Measurements from ENCODE around the gene AHCYL1. TPM values are rescaled to one million over a fixed set of nuclear protein-coding genes. Genes with fewer than 3 reads are reported as not detected.

The AHCYL1 gene
- total and polyA plus RNA-seq, 7 donors = 42.6 to 76.7 (median 58.2) TPM

- no peaks in the 10 kb centered on the region for H3K27me3 ChIP-seq
- intact Hi-C loops (cut with DNase I) = loop anchor here (2.0 to 10.0 kb wide), 2 partner anchors 50 to 1410 kb away; partner anchors contain the start of genes AHCYL1, ATP5PB and WDR77
- H3K4me1 ChIP-seq = peaks cover 0 to 31% (median 14%) of the 10 kb centered on the region in 4 donors
- H3K4me3 ChIP-seq = peak overlapping the region; percentile 89 to 98 (median 94)
- peak overlapping the region; percentile 92 to 95 (median 92) for H3K27ac ChIP-seq
- WGBS, 2 donors = 6 to 9% methylated on average over 16 of the region's 16 CpGs
- peaks cover 7 to 40% (median 21%) of the 10 kb centered on the region in 4 donors for H3K36me3 ChIP-seq
- H3K9me3 ChIP-seq = no peaks in the 10 kb centered on the region
- DNase-seq = no peak
- no peak for TF ChIP-seq CTCF (IDR thresholded peaks at IDR 0.05)
- no peak for TF ChIP-seq POLR2A (IDR thresholded peaks at IDR 0.05)
- no peak for TF ChIP-seq POLR2AphosphoS5 (IDR thresholded peaks at IDR 0.05)
- no peak for TF ChIP-seq EP300 (IDR thresholded peaks at IDR 0.05)
Measured at GRCh38 chr1:110035236-110035752, 50.7 kb downstream of the AHCYL1 start.

- peaks cover 0 to 31% (median 14%) of the 10 kb centered on the region in 4 donors for H3K4me1 ChIP-seq
- WGBS, 2 donors = 94 to 96% methylated on average over 5 of the region's 5 CpGs
- H3K4me3 ChIP-seq = no peak overlapping the region
- DNase-seq = no peak
- H3K36me3 ChIP-seq = peaks cover 11 to 69% (median 46%) of the 10 kb centered on the region in 4 donors
- intact Hi-C loops (cut with DNase I) = loop anchor here (10.0 kb wide), 1 partner anchor 1407 kb away; the partner anchor contains the start of genes ATP5PB and WDR77
- H3K9me3 ChIP-seq = no peaks in the 10 kb centered on the region
- no peaks in the 10 kb centered on the region for H3K27me3 ChIP-seq
- no peak for TF ChIP-seq CTCF (IDR thresholded peaks at IDR 0.05)
- TF ChIP-seq EP300 (IDR thresholded peaks at IDR 0.05) = no peak
- TF ChIP-seq POLR2A (IDR thresholded peaks at IDR 0.05) = no peak
- TF ChIP-seq POLR2AphosphoS5 (IDR thresholded peaks at IDR 0.05) = no peak
- no peak overlapping the region for H3K27ac ChIP-seq
Measured at GRCh38 chr1:110038271-110038670, 53.7 kb downstream of the AHCYL1 start.

- Histone ChIP-seq H3K9me3 (no peaks in the 10 kb centered on the region), H3K36me3 (peaks cover 23 to 83% (median 56%) of the 10 kb centered on the region in 4 donors), H3K4me1 (peaks cover 0 to 26% (median 14%) of the 10 kb centered on the region in 4 donors), H3K4me3 (no peak overlapping the region), H3K27ac (no peak overlapping the region), H3K27me3 (no peaks in the 10 kb centered on the region)
- DNase-seq = no peak
- 77 to 87% methylated on average over 4 of the region's 4 CpGs for WGBS, 2 donors
- TF ChIP-seq POLR2AphosphoS5 (IDR thresholded peaks at IDR 0.05) = no peak
- TF ChIP-seq CTCF (IDR thresholded peaks at IDR 0.05) = no peak
- no peak for TF ChIP-seq POLR2A (IDR thresholded peaks at IDR 0.05)
- TF ChIP-seq EP300 (IDR thresholded peaks at IDR 0.05) = no peak
- intact Hi-C loops (cut with DNase I) = loop anchor here (10.0 kb wide), 1 partner anchor 1405 kb away; the partner anchor contains the start of genes ATP5PB and WDR77
Measured at GRCh38 chr1:110039641-110040040, 55.1 kb downstream of the AHCYL1 start.

DNA sequence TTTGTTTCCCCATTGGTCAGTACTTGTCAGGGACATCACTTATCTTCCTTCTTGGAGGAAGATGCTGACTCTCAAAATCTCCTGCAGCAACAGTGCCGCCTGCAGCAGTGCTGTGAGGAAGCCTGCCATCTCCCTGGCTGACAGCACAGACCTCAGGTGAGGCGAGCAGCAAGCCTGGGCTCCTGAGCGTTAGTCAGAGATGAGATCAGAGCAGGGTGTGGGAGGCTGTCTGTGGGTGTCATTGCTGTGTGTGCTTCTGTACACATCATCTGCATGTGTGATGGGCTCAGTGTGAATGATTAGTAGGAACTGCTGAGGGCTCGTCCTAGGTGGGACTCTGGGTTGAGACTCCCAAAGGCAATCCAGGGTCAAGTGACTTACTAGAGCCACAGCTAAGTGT lies 56.0 kb downstream of the AHCYL1 start:
- WGBS, 2 donors = 88 to 90% methylated on average over 4 of the region's 4 CpGs
- no peak overlapping the region for H3K4me3 ChIP-seq
- H3K27ac ChIP-seq = no peak overlapping the region
- intact Hi-C loops (cut with DNase I) = no loop called here
- no peaks in the 10 kb centered on the region for H3K27me3 ChIP-seq
- peaks cover 29 to 92% (median 62%) of the 10 kb centered on the region in 4 donors for H3K36me3 ChIP-seq
- H3K9me3 ChIP-seq = no peaks in the 10 kb centered on the region
- DNase-seq = no peak
- TF ChIP-seq EP300 (IDR thresholded peaks at IDR 0.05) = no peak
- TF ChIP-seq POLR2AphosphoS5 (IDR thresholded peaks at IDR 0.05) = no peak
- TF ChIP-seq POLR2A (IDR thresholded peaks at IDR 0.05) = no peak
- TF ChIP-seq CTCF (IDR thresholded peaks at IDR 0.05) = no peak
- H3K4me1 ChIP-seq = peaks cover 0 to 20% (median 9%) of the 10 kb centered on the region in 4 donors

Data from sigmoid colon (tissue), 7 donors.